ENCODE results near the gene CD2AP.

Gene CD2AP

GRCh38 chr6:47655719-47656595 lies 178.4 kb downstream of the CD2AP start:
- TF ChIP-seq POLR2AphosphoS5 (IDR thresholded peaks at IDR 0.05; ENCODE audit: low read depth) (no peak), GABPA (IDR thresholded peaks at IDR 0.05; ENCODE audit: low read depth) (no peak), CTCF (IDR thresholded peaks at IDR 0.05; ENCODE audit: insufficient read depth, low read length) (no peak), REST (IDR thresholded peaks at IDR 0.05; ENCODE audit: insufficient replicate concordance, low read depth) (no peak), SPI1 (IDR thresholded peaks at IDR 0.05; ENCODE audit: borderline replicate concordance, low read depth) (no peak)
- H3K27ac ChIP-seq (replicated peaks), result no peak overlapping the region
- DNase-seq (ENCODE audit: low read depth in 1 of 2, low spot score in 1 of 2), result no peak
- H3K27me3 ChIP-seq (ENCODE audit: insufficient read depth, poor library complexity, severe bottlenecking), result no peaks in the 10 kb centered on the region
- no peak overlapping the region for H3K4me3 ChIP-seq (replicated peaks; ENCODE audit: insufficient read depth, low read length)

- no peak for TF ChIP-seq POLR2AphosphoS5 (IDR thresholded peaks at IDR 0.05; ENCODE audit: low read depth)
- TF ChIP-seq REST (IDR thresholded peaks at IDR 0.05; ENCODE audit: insufficient replicate concordance, low read depth), result no peak
- TF ChIP-seq GABPA (IDR thresholded peaks at IDR 0.05; ENCODE audit: low read depth), result no peak
- no peak for TF ChIP-seq CTCF (IDR thresholded peaks at IDR 0.05; ENCODE audit: insufficient read depth, low read length)
- no peak for TF ChIP-seq SPI1 (IDR thresholded peaks at IDR 0.05; ENCODE audit: borderline replicate concordance, low read depth)
- Histone ChIP-seq H3K27me3 (ENCODE audit: insufficient read depth, poor library complexity, severe bottlenecking) (no peaks in the 10 kb centered on the region), H3K4me3 (replicated peaks; ENCODE audit: insufficient read depth, low read length) (no peak overlapping the region), H3K27ac (replicated peaks) (no peak overlapping the region)
- no peak for DNase-seq (ENCODE audit: low read depth in 1 of 2, low spot score in 1 of 2)
These were observed 184.4 kb downstream of the CD2AP start for GRCh38 chr6:47661960-47662359.

- Histone ChIP-seq H3K27me3 (ENCODE audit: insufficient read depth, poor library complexity, severe bottlenecking) (no peaks in the 10 kb centered on the region), H3K27ac (replicated peaks) (no peak overlapping the region), H3K4me3 (replicated peaks; ENCODE audit: insufficient read depth, low read length) (no peak overlapping the region)
- no peak for DNase-seq (ENCODE audit: low read depth in 1 of 2, low spot score in 1 of 2)
- TF ChIP-seq POLR2AphosphoS5 (IDR thresholded peaks at IDR 0.05; ENCODE audit: low read depth) (no peak), GABPA (IDR thresholded peaks at IDR 0.05; ENCODE audit: low read depth) (no peak), REST (IDR thresholded peaks at IDR 0.05; ENCODE audit: insufficient replicate concordance, low read depth) (no peak), SPI1 (IDR thresholded peaks at IDR 0.05; ENCODE audit: borderline replicate concordance, low read depth) (no peak), CTCF (IDR thresholded peaks at IDR 0.05; ENCODE audit: insufficient read depth, low read length) (no peak)
These were observed 186.1 kb downstream of the CD2AP start for GRCh38 chr6:47663462-47664216.

Measured in HL-60 (cell line).